IMR-90 (cell line): ENCODE results near the gene CDKL4. TPM values are rescaled to one million over a fixed set of nuclear protein-coding genes. Genes with fewer than 3 reads are reported as not detected.

ENCODE experiments used
- ATAC-seq: fragments of 200-7000 bp; cut with Tn5 transposase; 2 replicates; pipeline ENCODE4 v1.9.1; 2020; ENCODE audit warnings: low read depth, mild to moderate bottlenecking, moderate library complexity
- BruUV-seq: library from RNA; stranded (reverse); fragments of 400-500 nt; replicated peaks from 2 replicates; lab custom pipeline; 2021; lab: Mats Ljungman, UMichigan
- CTCF ChIA-PET: fragments of 300-600 bp; formaldehyde crosslinking; extraction: SDS; loops from one replicate; lab custom pipeline; 2021; ENCODE audit warnings: antibody characterized with exemption; lab: Yijun Ruan, JAX
- POLR2A ChIA-PET: fragments of 300-600 bp; sonication (Branson Sonifier 250); formaldehyde crosslinking; loops from one replicate; lab custom pipeline; 2022; ENCODE audit warnings: antibody characterized with exemption; ENCODE audit not compliant: unreplicated experiment; lab: Charles Lee
- DNase-seq: peaks from one replicate; pipeline ENCODE4 v3.0.0; 2013
- H2AFZ ChIP-seq: replicated peaks from 2 replicates; pipeline ENCODE3; 2013; ENCODE audit warnings: low read length, mild to moderate bottlenecking; ENCODE audit not compliant: poor library complexity
- H2AK5ac ChIP-seq: 2 replicates; pipeline ENCODE4 v1.6.1; 2013; ENCODE audit warnings: low read depth, low read length, inconsistent platforms
- H2AK9ac ChIP-seq: replicated peaks from 2 replicates; pipeline ENCODE3; 2013; ENCODE audit warnings: mild to moderate bottlenecking, low read depth, low read length, moderate library complexity; ENCODE audit not compliant: poor library complexity
- H2BK120ac ChIP-seq: 2 replicates; pipeline ENCODE4 v1.6.1; 2013; ENCODE audit warnings: low read depth, low read length, inconsistent platforms
- H2BK15ac ChIP-seq: 3 replicates; pipeline ENCODE4 v1.6.1; 2013; ENCODE audit warnings: low read depth, low read length, inconsistent platforms
- H2BK20ac ChIP-seq: 2 replicates; pipeline ENCODE4 v1.6.1; 2013; ENCODE audit warnings: low read depth, mild to moderate bottlenecking, inconsistent platforms, low read length, moderate library complexity
- H2BK5ac ChIP-seq: 2 replicates; pipeline ENCODE4 v1.6.1; 2013; ENCODE audit warnings: mild to moderate bottlenecking, low read depth, low read length, inconsistent platforms; ENCODE audit not compliant: poor library complexity, severe bottlenecking
- H3K14ac ChIP-seq: replicated peaks from 2 replicates; pipeline ENCODE4 v1.6.1; 2013; ENCODE audit warnings: low read depth, low read length, inconsistent platforms
- H3K18ac ChIP-seq: 2 replicates; pipeline ENCODE4 v1.6.1; 2013; ENCODE audit warnings: low read depth, low read length, control low read depth
- H3K23ac ChIP-seq: 2 replicates; pipeline ENCODE4 v1.6.1; 2013; ENCODE audit warnings: low read depth, low read length, inconsistent platforms
- H3K27ac ChIP-seq: 2 replicates; pipeline ENCODE4 v1.5.1; 2013; ENCODE audit warnings: mild to moderate bottlenecking, control low read depth, low read length; ENCODE audit not compliant: insufficient read depth
- H3K27me3 ChIP-seq: 2 replicates; pipeline ENCODE4 v1.6.1; 2013; ENCODE audit warnings: low read length; ENCODE audit not compliant: control insufficient read depth, insufficient read depth
- H3K36me3 ChIP-seq: 2 replicates; pipeline ENCODE4 v1.6.1; 2013; ENCODE audit warnings: low read length, mixed read lengths; ENCODE audit not compliant: control insufficient read depth, insufficient read depth
- H3K4ac ChIP-seq: 2 replicates; pipeline ENCODE4 v1.6.1; 2013; ENCODE audit warnings: low read depth, low read length, inconsistent platforms
- H3K4me1 ChIP-seq: 2 replicates; pipeline ENCODE4 v1.6.1; 2013; ENCODE audit warnings: low read length, mixed read lengths; ENCODE audit not compliant: control insufficient read depth, insufficient read depth
- H3K4me2 ChIP-seq: 2 replicates; pipeline ENCODE4 v1.6.1; 2013; ENCODE audit warnings: low read depth, mild to moderate bottlenecking, control low read depth, low read length, moderate library complexity
- H3K4me3 ChIP-seq: 2 replicates; pipeline ENCODE4 v1.5.1; 2013; ENCODE audit warnings: low read depth, mild to moderate bottlenecking, control low read depth, low read length, moderate library complexity; ENCODE audit not compliant: insufficient read depth
- H3K56ac ChIP-seq: 2 replicates; pipeline ENCODE4 v1.6.1; 2013; ENCODE audit warnings: low read length, inconsistent platforms; ENCODE audit not compliant: insufficient read depth; ENCODE audit errors: extremely low read depth
- H3K79me1 ChIP-seq, 2 experiments: 2 replicates each; pipeline ENCODE4 v1.6.1; 2013; ENCODE audit warnings: low read length in 2 of 2, inconsistent platforms in 1 of 2, low read depth in 1 of 2
- H3K9ac ChIP-seq: 2 replicates; pipeline ENCODE4 v1.6.1; 2013; ENCODE audit warnings: low read depth, low read length, control low read depth
- H3K9me1 ChIP-seq: 2 replicates; pipeline ENCODE4 v1.6.1; 2013; ENCODE audit warnings: low read length, inconsistent platforms; ENCODE audit not compliant: insufficient read depth
- H3K9me3 ChIP-seq: 2 replicates; pipeline ENCODE4 v1.6.1; 2013; ENCODE audit warnings: low read length; ENCODE audit not compliant: control insufficient read depth, insufficient read depth
- H4K20me1 ChIP-seq: 2 replicates; pipeline ENCODE4 v1.6.1; 2013; ENCODE audit warnings: low read length, inconsistent platforms; ENCODE audit not compliant: insufficient read depth
- H4K5ac ChIP-seq: 2 replicates; pipeline ENCODE4 v1.6.1; 2013; ENCODE audit warnings: mild to moderate bottlenecking, low read depth, low read length, control low read depth
- H4K8ac ChIP-seq, 2 experiments: 2 replicates each; pipeline ENCODE4 v1.6.1; 2013; ENCODE audit warnings: low read depth in 2 of 2, low read length in 2 of 2, control low read depth in 1 of 2, inconsistent platforms in 1 of 2
- H4K91ac ChIP-seq: 2 replicates; pipeline ENCODE4 v1.6.1; 2013; ENCODE audit warnings: low read depth, low read length, inconsistent platforms; ENCODE audit not compliant: insufficient read depth
- BHLHE40 ChIP-seq: fragments of 150-350 bp; IDR thresholded peaks from 2 replicates; pipeline ENCODE4 v1.6.1; 2016; ENCODE audit warnings: mild to moderate bottlenecking, low read depth, low read length
- CEBPB ChIP-seq: IDR thresholded peaks from 2 replicates; pipeline ENCODE4 v1.6.1; 2012; ENCODE audit warnings: low read depth, low read length, improper control_type of control experiment
- MXI1 ChIP-seq: IDR thresholded peaks from 2 replicates; pipeline ENCODE4 v1.6.1; 2012; ENCODE audit warnings: low read depth, mild to moderate bottlenecking, low read length, moderate library complexity, borderline replicate concordance
- RCOR1 ChIP-seq: IDR thresholded peaks from 2 replicates; pipeline ENCODE4 v1.6.1; 2012; ENCODE audit warnings: mild to moderate bottlenecking, low read length, improper control_type of control experiment; ENCODE audit not compliant: insufficient replicate concordance
- USF2 ChIP-seq: fragments of 150-350 bp; IDR thresholded peaks from 2 replicates; pipeline ENCODE4 v1.6.1; 2017; ENCODE audit warnings: mild to moderate bottlenecking, antibody characterized with exemption, low read length, low read depth
- WGBS, 2 experiments: methylation state at CpG; one replicate each; pipeline versions ENCODE4 v1.1.5 to v1.1.7; 2013; ENCODE audit warnings: missing lambda C conversion rate in 2 of 2; ENCODE audit not compliant: insufficient read length in 1 of 2; ENCODE audit errors: extremely low coverage in 2 of 2; 5-methylcytosine and 5-hydroxymethylcytosine counted together
- dilution Hi-C: fragments of 300-500 bp; cut with HindIII; formaldehyde crosslinking; loops from one replicate; pipeline ENCODE4 v1.14.3; 2018; ENCODE audit warnings: low sequenced_read_pairs; ENCODE audit not compliant: unreplicated experiment
- in situ Hi-C: fragments of 300-500 bp; cut with MboI; formaldehyde crosslinking; loops from 3 replicates; pipeline ENCODE4 v1.14.3; 2019; ENCODE audit warnings: low sequenced_read_pairs, inconsistent platforms, mixed read lengths
- intact Hi-C: fragments of 100-400 bp; cut with micrococcal nuclease; formaldehyde crosslinking; loops from 2 replicates; pipeline ENCODE4 v1.10.0; 2022
- polyA plus RNA-seq, 3 experiments: library from polyadenylated mRNA; depleted of rRNA; stranded (reverse); fragments of >200 nt; gene quantifications; 2 replicates each; pipeline ENCODE4 v1.2.3, GENCODE V29; 2012; ENCODE audit warnings: low replicate concordance in 1 of 3
- total RNA-seq: library from RNA; depleted of rRNA; stranded (reverse); fragments of >200 nt; gene quantifications from 2 replicates; pipeline ENCODE4 v1.2.3, GENCODE V29; 2012

Gene CDKL4
- total and polyA plus RNA-seq, 2 of the 4 experiments (the other 2 are of a cell fraction): not detected

DNA sequence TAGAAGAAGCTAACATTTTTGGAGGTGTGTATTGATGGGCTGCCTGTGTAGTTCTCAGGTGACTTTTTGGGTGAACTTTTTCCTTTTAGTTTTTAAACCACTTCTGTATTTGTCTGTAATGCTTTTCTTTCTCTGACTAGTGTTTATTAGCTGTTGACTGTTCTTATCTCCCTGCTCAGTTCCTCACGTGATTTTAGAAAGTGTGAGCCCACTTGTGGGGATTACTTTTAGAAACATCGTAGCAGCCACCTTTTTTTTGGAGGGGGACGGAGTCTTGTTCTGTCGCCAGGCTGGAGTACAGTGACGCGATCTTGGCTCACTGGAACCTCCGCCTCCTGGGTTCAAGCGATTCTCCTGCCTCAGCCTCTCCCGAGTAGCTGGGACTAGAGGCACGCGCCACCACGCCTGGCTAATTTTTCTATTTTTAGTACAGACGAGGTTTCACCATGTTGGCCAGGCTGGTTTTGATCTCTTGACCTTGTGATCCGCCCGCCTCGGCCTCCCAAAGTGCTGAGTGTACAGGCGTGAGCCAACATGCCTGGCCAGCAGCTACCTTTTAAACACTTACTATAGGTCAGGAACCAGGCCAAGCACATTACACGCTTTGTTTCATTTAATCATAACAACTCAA, 9.2 kb upstream of the CDKL4 start:
- H2AFZ ChIP-seq: no peak overlapping the region
- H2AK5ac ChIP-seq: no peak overlapping the region
- H3K4me2 ChIP-seq: no peak overlapping the region
- H4K5ac ChIP-seq: no peak overlapping the region
- H3K79me1 ChIP-seq: no peaks in the 10 kb centered on the region
- H3K4me3 ChIP-seq: no peak overlapping the region
- TF ChIP-seq BHLHE40 (no peak), RCOR1 (no peak), MXI1 (no peak), USF2 (no peak), CEBPB (no peak)
- no peaks in the 10 kb centered on the region for H3K27me3 ChIP-seq
- ATAC-seq: no peak
- H4K8ac ChIP-seq: no peak overlapping the region
- no peak overlapping the region for H2BK20ac ChIP-seq
- H3K56ac ChIP-seq: no peak overlapping the region
- no peak overlapping the region for H3K23ac ChIP-seq
- H3K4ac ChIP-seq: no peak overlapping the region
- H2BK5ac ChIP-seq: no peak overlapping the region
- no peaks in the 10 kb centered on the region for H3K4me1 ChIP-seq
- H4K20me1 ChIP-seq: no peaks in the 10 kb centered on the region
- no peaks in the 10 kb centered on the region for H3K9me3 ChIP-seq
- H3K9me1 ChIP-seq: no peaks in the 10 kb centered on the region
- intact Hi-C loops (no loop called here), dilution Hi-C loops (no loop called here), in situ Hi-C loops (no loop called here)
- CTCF ChIA-PET: no interaction called here
- H3K14ac ChIP-seq: no peak overlapping the region
- H2AK9ac ChIP-seq: no peak overlapping the region
- no TSS peak for BruUV-seq
- DNase-seq: no peak
- H4K91ac ChIP-seq: no peak overlapping the region
- no peak overlapping the region for H3K27ac ChIP-seq
- H3K18ac ChIP-seq: no peak overlapping the region
- H3K9ac ChIP-seq: no peak overlapping the region
- WGBS, 2 experiments: 90% methylated on average over 16 of the region's 18 CpGs; no CpG with 5 or more reads in 1 of the 2 experiments
- H3K36me3 ChIP-seq: peaks cover 42% of the 10 kb centered on the region
- H2BK15ac ChIP-seq: no peak overlapping the region
- POLR2A ChIA-PET: no interaction called here
- H2BK120ac ChIP-seq: no peak overlapping the region
